K562 (cell line): ENCODE measurements around the gene AKAP13. TPM values are rescaled to one million over a fixed set of nuclear protein-coding genes. Genes with fewer than 3 reads are reported as not detected.

Experiments
- CHCHD3 ChIP-seq: fragments of 250-450 bp; sonication (Bioruptor Pico); IDR thresholded peaks from 2 replicates; pipeline ENCODE4 v2.1.2; 2022; ENCODE audit warnings: mild to moderate bottlenecking
- CXXC5 ChIP-seq: fragments of 250-450 bp; sonication (Bioruptor Pico); IDR thresholded peaks from 2 replicates; pipeline ENCODE4 v1.8.0; 2022; ENCODE audit warnings: inconsistent platforms, mild to moderate bottlenecking, moderate library complexity
- E2F6 ChIP-seq, 2 experiments: IDR thresholded peaks; 2 replicates each; pipeline ENCODE4 v1.6.1; 2011; ENCODE audit warnings: borderline replicate concordance in 1 of 2, control low read depth in 1 of 2, low read depth in 1 of 2, low read length in 1 of 2, mild to moderate bottlenecking in 1 of 2, mixed read lengths in 1 of 2, moderate library complexity in 1 of 2; ENCODE audit not compliant: insufficient read depth in 1 of 2, insufficient read length in 1 of 2, poor library complexity in 1 of 2, severe bottlenecking in 1 of 2; ENCODE audit errors: extremely low read depth in 1 of 2
- FOS ChIP-seq: IDR thresholded peaks from 3 replicates; pipeline ENCODE4 v1.6.1; 2011; ENCODE audit not compliant: insufficient read length; ENCODE audit errors: extremely low read depth
- KAT8 ChIP-seq: fragments of 450-650 bp; IDR thresholded peaks from 2 replicates; pipeline ENCODE4 v1.6.1; 2016; ENCODE audit warnings: low read depth, mild to moderate bottlenecking
- RBM25 ChIP-seq: fragments of 200-400 bp; formaldehyde crosslinking; IDR thresholded peaks from 2 replicates; pipeline ENCODE4 v1.6.1; 2018; ENCODE audit warnings: low read length, low read depth, moderate library complexity; ENCODE audit not compliant: severe bottlenecking
- RFX1 ChIP-seq: fragments of 450-650 bp; IDR thresholded peaks from 2 replicates; pipeline ENCODE4 v1.6.1; 2016; ENCODE audit warnings: mild to moderate bottlenecking, moderate library complexity
- ZNF41 ChIP-seq: fragments of 250-450 bp; sonication (Bioruptor Pico); conservative IDR thresholded peaks from 2 replicates; pipeline ENCODE4 v1.4.0; 2020; ENCODE audit warnings: mild to moderate bottlenecking
- ZNF507 ChIP-seq: conservative IDR thresholded peaks from 2 replicates; pipeline ENCODE4 v1.6.1; 2017; ENCODE audit warnings: missing genetic modification characterization, missing compliant biosample characterization
- polyA plus RNA-seq, 8 experiments: library from polyadenylated mRNA; depleted of rRNA in 4 of 8; stranded (reverse) in 5 of 8; unstranded in 3 of 8; fragments of >200 nt; fragmentation: Nextera tagmentation in 2 of 8; fragmentation: Illumina TruSeq in 1 of 8; extraction: Ambion mirVana in 2 of 8; extraction: Trizol in 1 of 8; gene quantifications; 2 replicates each; pipeline versions ENCODE4 v1.2.1 to v1.2.3, GENCODE V29; 2011 to 2014; ENCODE audit warnings: inconsistent platforms in 1 of 8, missing spikeins in 1 of 8
- total RNA-seq, 7 experiments: library from RNA; depleted of rRNA in 6 of 7; stranded (reverse); fragments of >200 nt in 6 of 7; fragmentation: Illumina TruSeq in 2 of 7; extraction: Trizol in 2 of 7; gene quantifications; 2 replicates each; pipeline versions ENCODE4 v1.2.1 to v1.2.3, GENCODE V29; 2011 to 2021; ENCODE audit warnings: low replicate concordance in 1 of 7
- TF ChIP-seq, protein P1 (sequence below): fragments of 450-650 bp; IDR thresholded peaks from 2 replicates; pipeline ENCODE4 v1.6.1; 2016
- TF ChIP-seq, protein P2 (sequence below): fragments of 450-650 bp; formaldehyde crosslinking; conservative IDR thresholded peaks from 2 replicates; pipeline ENCODE4 v1.4.0; 2022; ENCODE audit warnings: mild to moderate bottlenecking, missing genetic modification characterization

The AKAP13 gene
- total and polyA plus RNA-seq, 9 of the 15 experiments (the other 6 are each of a cell fraction or from before 2014, with no cell fraction given): 0.03 to 1.7 (median 0.42) TPM

GRCh38 chr15:85380217-85380811, at the start of gene AKAP13 (continued):
- TF ChIP-seq RFX1 (peak; percentile 72), CXXC5 (peak; percentile 43; the same call in 1 of the 2 replicates), RBM25 (peak; percentile 5), ZNF41 (CRISPR knock-in tag) (no peak), E2F6 (IDR thresholded peaks at IDR 0.05; ENCODE audit: borderline replicate concordance in 1 of 2, extremely low read depth in 1 of 2, insufficient read depth in 1 of 2, insufficient read length in 1 of 2, low read depth in 1 of 2, low read length in 1 of 2, poor library complexity in 1 of 2, severe bottlenecking in 1 of 2) (peak in 1 of 2 experiments; percentile 85), CHCHD3 (CRISPR knock-in tag) (no peak), FOS (peak; percentile 70), ZNF507 (tag) (no peak), KAT8 (no peak)
- TF ChIP-seq, protein P1, sequence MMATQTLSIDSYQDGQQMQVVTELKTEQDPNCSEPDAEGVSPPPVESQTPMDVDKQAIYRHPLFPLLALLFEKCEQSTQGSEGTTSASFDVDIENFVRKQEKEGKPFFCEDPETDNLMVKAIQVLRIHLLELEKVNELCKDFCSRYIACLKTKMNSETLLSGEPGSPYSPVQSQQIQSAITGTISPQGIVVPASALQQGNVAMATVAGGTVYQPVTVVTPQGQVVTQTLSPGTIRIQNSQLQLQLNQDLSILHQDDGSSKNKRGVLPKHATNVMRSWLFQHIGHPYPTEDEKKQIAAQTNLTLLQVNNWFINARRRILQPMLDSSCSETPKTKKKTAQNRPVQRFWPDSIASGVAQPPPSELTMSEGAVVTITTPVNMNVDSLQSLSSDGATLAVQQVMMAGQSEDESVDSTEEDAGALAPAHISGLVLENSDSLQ: peak; percentile 97
- TF ChIP-seq, protein P2, sequence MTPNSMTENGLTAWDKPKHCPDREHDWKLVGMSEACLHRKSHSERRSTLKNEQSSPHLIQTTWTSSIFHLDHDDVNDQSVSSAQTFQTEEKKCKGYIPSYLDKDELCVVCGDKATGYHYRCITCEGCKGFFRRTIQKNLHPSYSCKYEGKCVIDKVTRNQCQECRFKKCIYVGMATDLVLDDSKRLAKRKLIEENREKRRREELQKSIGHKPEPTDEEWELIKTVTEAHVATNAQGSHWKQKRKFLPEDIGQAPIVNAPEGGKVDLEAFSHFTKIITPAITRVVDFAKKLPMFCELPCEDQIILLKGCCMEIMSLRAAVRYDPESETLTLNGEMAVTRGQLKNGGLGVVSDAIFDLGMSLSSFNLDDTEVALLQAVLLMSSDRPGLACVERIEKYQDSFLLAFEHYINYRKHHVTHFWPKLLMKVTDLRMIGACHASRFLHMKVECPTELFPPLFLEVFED (CRISPR knock-in tag): no peak
